Gastrocnemius medialis (tissue), 4 donors: ENCODE results near the gene CUX1. TPM values are rescaled to one million over a fixed set of nuclear protein-coding genes. Genes with fewer than 3 reads are reported as not detected.

Experiments used
- ATAC-seq, 2 donors: fragments of 150-250 bp; one replicate each; pipeline ENCODE4 v1.9.1; 2016
- DNase-seq, 2 donors: peaks; one replicate each; pipeline ENCODE4 v3.0.0-alpha.2; 2019
- H3K27ac ChIP-seq, 4 donors: fragments of 200-600 bp; sonication (generic); 1 replicate in 1 of 4; 2 replicates in 3 of 4; pipeline ENCODE4 v1.5.1; 2016 to 2018; ENCODE audit warnings: mild to moderate bottlenecking in 2 of 4, moderate library complexity in 1 of 4
- H3K27me3 ChIP-seq, 3 donors: fragments of 200-600 bp; sonication (generic) in 2 of 3; 1 replicate in 1 of 3; 2 replicates in 2 of 3; pipeline versions ENCODE4 v1.5.1 to v1.6.0; 2016 to 2019; ENCODE audit warnings: mild to moderate bottlenecking in 1 of 3, moderate library complexity in 1 of 3
- H3K36me3 ChIP-seq, 2 donors: fragments of 200-600 bp; sonication (generic) in 1 of 2; one replicate each; pipeline ENCODE4 v1.5.1; 2017 to 2018
- H3K4me1 ChIP-seq, 2 donors: fragments of 200-600 bp; sonication (generic) in 1 of 2; one replicate each; pipeline ENCODE4 v1.5.1; 2016 to 2017; ENCODE audit warnings: mild to moderate bottlenecking in 2 of 2
- H3K4me3 ChIP-seq, 4 donors: fragments of 200-600 bp; sonication (generic) in 3 of 4; 1 replicate in 1 of 4; 2 replicates in 3 of 4; pipeline ENCODE4 v1.5.1; 2016 to 2019; ENCODE audit warnings: mild to moderate bottlenecking in 2 of 4
- H3K9me3 ChIP-seq, 3 donors: fragments of 200-600 bp; sonication (generic) in 2 of 3; 1 replicate in 1 of 3; 2 replicates in 2 of 3; pipeline ENCODE4 v1.5.1; 2016 to 2019
- CTCF ChIP-seq, 5 experiments: fragments of 450-650 bp in 3 of 5; fragments of 200-600 bp in 2 of 5; sonication (generic) in 2 of 5; IDR thresholded peaks in 4 of 5; conservative IDR thresholded peaks in 1 of 5; 1 replicate in 4 of 5; 2 replicates in 1 of 5; pipeline ENCODE4 v1.5.1; 2016 to 2019; ENCODE audit warnings: antibody characterized with exemption in 5 of 5, mild to moderate bottlenecking in 3 of 5, moderate library complexity in 3 of 5
- POLR2A ChIP-seq, 2 donors: fragments of 450-650 bp; IDR thresholded peaks; one replicate each; pipeline ENCODE4 v1.6.1; 2017; ENCODE audit warnings: antibody characterized with exemption in 2 of 2, mild to moderate bottlenecking in 2 of 2, moderate library complexity in 2 of 2
- in situ Hi-C, 4 donors: fragments of 200-750 bp; cut with MboI; loops; one replicate each; pipeline versions ENCODE4 v1.15.0 to v1.8.0; 2017; ENCODE audit warnings: low sequenced_read_pairs in 4 of 4
- intact Hi-C: fragments of 100-400 bp; cut with DNase I; formaldehyde crosslinking; loops from one replicate; pipeline ENCODE4 v1.15.1; 2023; ENCODE audit warnings: low total_unique reads
- total RNA-seq, 4 donors: library from RNA; depleted of rRNA; stranded (reverse); fragments of >200 nt; gene quantifications; one replicate each; pipeline versions ENCODE4 v1.1.0 to v1.2.3, GENCODE V29; 2016

Gene CUX1
- total RNA-seq, 4 donors from 2014 or later, result 44.1 to 57.9 (median 54.9) TPM

DNA sequence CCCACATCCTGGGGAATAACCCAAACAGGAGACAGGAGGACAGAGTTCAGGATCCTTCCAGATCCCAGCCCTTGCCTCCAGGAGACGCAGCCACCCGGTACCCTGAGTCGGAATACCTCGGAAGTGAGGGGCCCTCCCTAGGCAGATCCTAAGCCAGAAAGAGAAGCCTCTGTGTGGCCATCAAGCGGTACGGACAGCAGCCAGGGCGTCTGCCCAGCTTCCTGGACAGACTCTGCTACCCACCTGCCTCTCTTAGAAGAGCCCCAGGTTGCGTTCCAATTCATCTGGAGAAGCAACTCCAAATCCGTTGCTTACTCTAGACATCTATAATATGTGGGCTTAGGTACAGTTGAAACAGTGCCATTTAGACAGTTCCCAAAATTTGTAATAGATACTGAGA is 249.1 kb downstream of the CUX1 start:
- Histone ChIP-seq H3K4me1 (no peaks in the 10 kb centered on the region), H3K4me3 (no peak overlapping the region), H3K27ac (no peak overlapping the region), H3K9me3 (no peaks in the 10 kb centered on the region), H3K27me3 (no peaks in the 10 kb centered on the region), H3K36me3 (peaks cover 0 to 7% of the 10 kb centered on the region in 2 donors)
- in situ Hi-C loops, result no loop called here
- TF ChIP-seq POLR2A (IDR thresholded peaks at IDR 0.05), result no peak
- no peak for TF ChIP-seq CTCF (IDR thresholded peaks at IDR 0.05 in 4 of 5, conservative IDR thresholded peaks at IDR 0.05 in 1 of 5)
- ATAC-seq (no peak), DNase-seq (no peak)
- intact Hi-C loops, result no loop called here

- H3K4me1 ChIP-seq, result no peaks in the 10 kb centered on the region
- H3K27me3 ChIP-seq, result no peaks in the 10 kb centered on the region
- no peak overlapping the region for H3K4me3 ChIP-seq
- in situ Hi-C loops (no loop called here), intact Hi-C loops (no loop called here)
- TF ChIP-seq POLR2A (IDR thresholded peaks at IDR 0.05) (no peak), CTCF (IDR thresholded peaks at IDR 0.05 in 4 of 5, conservative IDR thresholded peaks at IDR 0.05 in 1 of 5) (no peak)
- peaks cover 0 to 14% of the 10 kb centered on the region in 2 donors for H3K36me3 ChIP-seq
- DNase-seq (no peak), ATAC-seq (no peak)
- no peak overlapping the region for H3K27ac ChIP-seq
- H3K9me3 ChIP-seq, result no peaks in the 10 kb centered on the region
Observed at GRCh38 chr7:102068846-102069245, 251.4 kb downstream of the CUX1 start.

DNA sequence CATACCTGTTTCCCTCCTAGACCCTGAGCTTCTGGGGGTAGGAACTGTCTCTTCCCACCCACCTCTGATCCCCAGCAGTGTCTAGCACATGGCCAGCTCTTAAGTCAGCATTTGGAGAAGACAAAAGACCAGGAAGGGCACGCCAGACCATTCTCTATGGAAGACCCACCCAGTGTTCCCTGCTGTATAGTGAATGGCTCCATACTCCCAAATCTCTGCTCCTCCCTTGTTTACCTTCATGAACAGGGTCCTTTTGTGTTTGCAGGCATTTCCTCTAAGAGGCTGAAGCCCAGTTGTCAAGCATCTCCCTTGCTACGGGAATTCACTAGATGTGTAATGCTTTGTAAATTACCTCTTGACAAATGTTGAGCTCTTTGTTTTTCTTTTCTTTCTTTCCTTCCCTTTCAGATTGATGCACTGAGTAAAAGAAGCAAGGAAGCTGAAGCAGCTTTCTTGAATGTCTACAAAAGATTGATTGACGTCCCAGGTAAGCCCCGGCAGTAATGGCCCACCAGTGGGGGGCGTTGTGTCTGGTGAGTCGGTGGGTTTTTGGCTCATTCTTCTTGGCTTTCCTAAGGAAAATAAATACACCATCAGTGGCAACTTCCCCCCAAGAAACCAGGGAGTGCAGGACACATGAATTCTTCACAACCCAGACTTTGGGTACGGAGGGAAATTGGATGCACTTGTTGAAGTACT is 252.7 kb downstream of the CUX1 start:
- DNase-seq, result no peak
- ATAC-seq, result no peak
- in situ Hi-C loops, result no loop called here

GRCh38 chr7:102072003-102072402 is 254.6 kb downstream of the CUX1 start:
- no peak overlapping the region for H3K27ac ChIP-seq
- H3K27me3 ChIP-seq, result no peaks in the 10 kb centered on the region
- no peak overlapping the region for H3K4me3 ChIP-seq
- TF ChIP-seq POLR2A (IDR thresholded peaks at IDR 0.05) (no peak), CTCF (IDR thresholded peaks at IDR 0.05 in 4 of 5, conservative IDR thresholded peaks at IDR 0.05 in 1 of 5) (no peak)
- H3K9me3 ChIP-seq, result no peaks in the 10 kb centered on the region
- intact Hi-C loops (loop anchor here (10.0 kb wide), 1 partner anchor 1467 kb away; the partner anchor contains the start of gene PCOLCE), in situ Hi-C loops (no loop called here)
- peaks cover 0 to 14% of the 10 kb centered on the region in 2 donors for H3K36me3 ChIP-seq
- ATAC-seq (no peak), DNase-seq (no peak)
- no peaks in the 10 kb centered on the region for H3K4me1 ChIP-seq

More for the DNA sequence above, 252.7 kb downstream of the CUX1 start:
- Histone ChIP-seq H3K9me3 (no peaks in the 10 kb centered on the region), H3K27me3 (no peaks in the 10 kb centered on the region), H3K36me3 (peaks cover 0 to 14% of the 10 kb centered on the region in 2 donors), H3K4me3 (no peak overlapping the region), H3K27ac (no peak overlapping the region), H3K4me1 (no peaks in the 10 kb centered on the region)
- TF ChIP-seq CTCF (IDR thresholded peaks at IDR 0.05 in 4 of 5, conservative IDR thresholded peaks at IDR 0.05 in 1 of 5) (no peak), POLR2A (IDR thresholded peaks at IDR 0.05) (no peak)
- intact Hi-C loops, result loop anchor here (10.0 kb wide), 1 partner anchor 1465 kb away; the partner anchor contains the start of gene PCOLCE
